ENCODE results near the gene C11orf58.

DNA sequence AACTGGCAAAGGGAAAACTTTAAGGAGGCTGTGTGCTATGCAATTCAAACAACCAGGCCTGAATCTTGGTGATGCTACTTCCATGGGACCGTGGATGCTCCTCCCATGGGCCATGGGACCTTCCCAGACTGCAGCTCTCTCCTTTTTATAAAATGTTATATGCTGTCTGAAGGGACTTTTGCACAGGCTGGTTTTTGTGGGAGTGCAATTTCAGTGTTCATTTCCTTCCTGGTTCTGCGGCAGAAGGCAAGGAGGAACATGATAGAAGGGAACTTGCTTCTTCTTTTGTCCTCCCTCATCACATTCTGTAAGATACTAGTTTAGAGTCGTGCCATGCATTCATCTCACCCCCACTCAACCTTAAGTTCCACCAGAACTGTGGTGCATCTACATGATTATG lies 68.9 kb downstream of the C11orf58 start:
- TF ChIP-seq, protein P1, sequence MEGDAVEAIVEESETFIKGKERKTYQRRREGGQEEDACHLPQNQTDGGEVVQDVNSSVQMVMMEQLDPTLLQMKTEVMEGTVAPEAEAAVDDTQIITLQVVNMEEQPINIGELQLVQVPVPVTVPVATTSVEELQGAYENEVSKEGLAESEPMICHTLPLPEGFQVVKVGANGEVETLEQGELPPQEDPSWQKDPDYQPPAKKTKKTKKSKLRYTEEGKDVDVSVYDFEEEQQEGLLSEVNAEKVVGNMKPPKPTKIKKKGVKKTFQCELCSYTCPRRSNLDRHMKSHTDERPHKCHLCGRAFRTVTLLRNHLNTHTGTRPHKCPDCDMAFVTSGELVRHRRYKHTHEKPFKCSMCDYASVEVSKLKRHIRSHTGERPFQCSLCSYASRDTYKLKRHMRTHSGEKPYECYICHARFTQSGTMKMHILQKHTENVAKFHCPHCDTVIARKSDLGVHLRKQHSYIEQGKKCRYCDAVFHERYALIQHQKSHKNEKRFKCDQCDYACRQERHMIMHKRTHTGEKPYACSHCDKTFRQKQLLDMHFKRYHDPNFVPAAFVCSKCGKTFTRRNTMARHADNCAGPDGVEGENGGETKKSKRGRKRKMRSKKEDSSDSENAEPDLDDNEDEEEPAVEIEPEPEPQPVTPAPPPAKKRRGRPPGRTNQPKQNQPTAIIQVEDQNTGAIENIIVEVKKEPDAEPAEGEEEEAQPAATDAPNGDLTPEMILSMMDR (IDR thresholded peaks at IDR 0.05; ENCODE audit: poor library complexity, severe bottlenecking), result no peak
- no peak for TF ChIP-seq EZH2 (IDR thresholded peaks at IDR 0.05; ENCODE audit: borderline replicate concordance, insufficient read depth, low read length, poor library complexity, severe bottlenecking)
- no peak for TF ChIP-seq POLR2AphosphoS5 (IDR thresholded peaks at IDR 0.05)
- TF ChIP-seq, protein P2, sequence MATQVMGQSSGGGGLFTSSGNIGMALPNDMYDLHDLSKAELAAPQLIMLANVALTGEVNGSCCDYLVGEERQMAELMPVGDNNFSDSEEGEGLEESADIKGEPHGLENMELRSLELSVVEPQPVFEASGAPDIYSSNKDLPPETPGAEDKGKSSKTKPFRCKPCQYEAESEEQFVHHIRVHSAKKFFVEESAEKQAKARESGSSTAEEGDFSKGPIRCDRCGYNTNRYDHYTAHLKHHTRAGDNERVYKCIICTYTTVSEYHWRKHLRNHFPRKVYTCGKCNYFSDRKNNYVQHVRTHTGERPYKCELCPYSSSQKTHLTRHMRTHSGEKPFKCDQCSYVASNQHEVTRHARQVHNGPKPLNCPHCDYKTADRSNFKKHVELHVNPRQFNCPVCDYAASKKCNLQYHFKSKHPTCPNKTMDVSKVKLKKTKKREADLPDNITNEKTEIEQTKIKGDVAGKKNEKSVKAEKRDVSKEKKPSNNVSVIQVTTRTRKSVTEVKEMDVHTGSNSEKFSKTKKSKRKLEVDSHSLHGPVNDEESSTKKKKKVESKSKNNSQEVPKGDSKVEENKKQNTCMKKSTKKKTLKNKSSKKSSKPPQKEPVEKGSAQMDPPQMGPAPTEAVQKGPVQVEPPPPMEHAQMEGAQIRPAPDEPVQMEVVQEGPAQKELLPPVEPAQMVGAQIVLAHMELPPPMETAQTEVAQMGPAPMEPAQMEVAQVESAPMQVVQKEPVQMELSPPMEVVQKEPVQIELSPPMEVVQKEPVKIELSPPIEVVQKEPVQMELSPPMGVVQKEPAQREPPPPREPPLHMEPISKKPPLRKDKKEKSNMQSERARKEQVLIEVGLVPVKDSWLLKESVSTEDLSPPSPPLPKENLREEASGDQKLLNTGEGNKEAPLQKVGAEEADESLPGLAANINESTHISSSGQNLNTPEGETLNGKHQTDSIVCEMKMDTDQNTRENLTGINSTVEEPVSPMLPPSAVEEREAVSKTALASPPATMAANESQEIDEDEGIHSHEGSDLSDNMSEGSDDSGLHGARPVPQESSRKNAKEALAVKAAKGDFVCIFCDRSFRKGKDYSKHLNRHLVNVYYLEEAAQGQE (IDR thresholded peaks at IDR 0.05; ENCODE audit: borderline replicate concordance), result no peak
- TF ChIP-seq EP300 (conservative IDR thresholded peaks at IDR 0.05; ENCODE audit: poor library complexity, severe bottlenecking), result no peak
- TF ChIP-seq RAD21 (conservative IDR thresholded peaks at IDR 0.05), result no peak
- no peak for TF ChIP-seq TAF1 (IDR thresholded peaks at IDR 0.05; ENCODE audit: low read depth)
- TF ChIP-seq SMC3 (conservative IDR thresholded peaks at IDR 0.05; ENCODE audit: poor library complexity), result no peak
- no peak for TF ChIP-seq MXI1 (conservative IDR thresholded peaks at IDR 0.05; ENCODE audit: poor library complexity, severe bottlenecking)
